GM12874 (cell line): ENCODE measurements around the gene ESPN.
A peak's percentile ranks its signal among the peaks of the same experiment; 100 is the strongest.

Experiments
- CTCF ChIP-seq: IDR thresholded peaks from 2 replicates; pipeline ENCODE4 v1.5.1; 2011; ENCODE audit warnings: low read depth, mild to moderate bottlenecking, control low read depth, low read length, moderate library complexity; ENCODE audit not compliant: insufficient read depth

ESPN gene

GRCh38 chr1:6483017-6483760 is 58.6 kb downstream of the ESPN start:
- TF ChIP-seq CTCF, result no peak

GRCh38 chr1:6483761-6484117 is 59.2 kb downstream of the ESPN start:
- TF ChIP-seq CTCF, result no peak

GRCh38 chr1:6484826-6485167 is 60.2 kb downstream of the ESPN start:
- no peak for TF ChIP-seq CTCF

GRCh38 chr1:6485168-6486101 is 60.9 kb downstream of the ESPN start:
- no peak for TF ChIP-seq CTCF

GRCh38 chr1:6486433-6487011 is 61.9 kb downstream of the ESPN start:
- TF ChIP-seq CTCF, result peak; percentile 96

- TF ChIP-seq CTCF, result no peak
Measured at GRCh38 chr1:6487804-6488484, 63.4 kb downstream of the ESPN start.

- TF ChIP-seq CTCF, result no peak
Measured at GRCh38 chr1:6488602-6489382, 64.2 kb downstream of the ESPN start.
